Stomach (tissue), 9 donors: ENCODE measurements around the gene KCNJ9. TPM values are rescaled to one million over a fixed set of nuclear protein-coding genes. Genes with fewer than 3 reads are reported as not detected.
A peak's percentile ranks its signal among the peaks of the same experiment; 100 is the strongest.

Experiments used
- DNase-seq, 2 donors: peaks; one replicate each; pipeline versions ENCODE4 v3.0.0 to v3.0.0-alpha.2; 2013 to 2019
- H3K27ac ChIP-seq, 5 donors: fragments of 200-600 bp in 4 of 5; sonication (generic) in 4 of 5; one replicate each; pipeline ENCODE4 v1.5.1; 2013 to 2019; ENCODE audit warnings: mild to moderate bottlenecking in 1 of 5, moderate library complexity in 1 of 5
- H3K27me3 ChIP-seq, 3 donors: fragments of 200-600 bp; sonication (generic); one replicate each; pipeline ENCODE4 v1.5.1; 2017 to 2019; ENCODE audit warnings: mixed run types in 1 of 3
- H3K36me3 ChIP-seq, 4 donors: fragments of 200-600 bp; sonication (generic); 1 replicate in 3 of 4; 2 replicates in 1 of 4; pipeline ENCODE4 v1.5.1; 2016 to 2019
- H3K4me1 ChIP-seq, 4 donors: fragments of 200-600 bp; sonication (generic); one replicate each; pipeline ENCODE4 v1.5.1; 2016 to 2019
- H3K4me3 ChIP-seq, 4 donors: fragments of 200-600 bp; sonication (generic) in 3 of 4; one replicate each; pipeline ENCODE4 v1.5.1; 2016 to 2019; ENCODE audit warnings: mild to moderate bottlenecking in 1 of 4
- H3K9me3 ChIP-seq, 4 donors: fragments of 200-600 bp; sonication (generic); one replicate each; pipeline ENCODE4 v1.5.1; 2016 to 2019
- CTCF ChIP-seq, 7 experiments: fragments of 450-650 bp in 4 of 7; fragments of 200-600 bp in 3 of 7; sonication (generic) in 3 of 7; IDR thresholded peaks; one replicate each; pipeline ENCODE4 v1.5.1; 2016 to 2019; ENCODE audit warnings: antibody characterized with exemption in 7 of 7, control low read depth in 2 of 7, mild to moderate bottlenecking in 1 of 7
- EP300 ChIP-seq: sonication (generic); formaldehyde crosslinking; IDR thresholded peaks from one replicate; pipeline ENCODE4 v1.6.1; 2017; ENCODE audit warnings: antibody characterized with exemption
- POLR2A ChIP-seq, 4 donors: fragments of 450-650 bp; IDR thresholded peaks; one replicate each; pipeline ENCODE4 v1.6.1; 2016; ENCODE audit warnings: antibody characterized with exemption in 4 of 4, control low read depth in 2 of 4, mild to moderate bottlenecking in 1 of 4, moderate library complexity in 1 of 4
- POLR2AphosphoS5 ChIP-seq, 3 donors: sonication (generic); formaldehyde crosslinking; IDR thresholded peaks; one replicate each; pipeline ENCODE4 v1.6.1; 2016; ENCODE audit warnings: antibody characterized with exemption in 3 of 3
- WGBS, 5 donors: extraction: QIAGEN DNeasy Blood & Tissue Kit in 3 of 5; methylation state at CpG; one replicate each; pipeline versions ENCODE4 v1.1.5 to v1.1.7; 2013 to 2018; 5-methylcytosine and 5-hydroxymethylcytosine counted together
- intact Hi-C: fragments of 100-400 bp; cut with DNase I; formaldehyde crosslinking; loops from one replicate; pipeline ENCODE4 v1.15.1; 2023; ENCODE audit warnings: low total_unique reads
- polyA plus RNA-seq, 3 donors: library from polyadenylated mRNA; stranded (reverse); fragments of 200-250 nt; gene quantifications; one replicate each; pipeline ENCODE4 v1.2.3, GENCODE V29; 2013
- total RNA-seq, 5 donors: library from RNA; depleted of rRNA; stranded (reverse); fragments of >200 nt; gene quantifications; one replicate each; pipeline versions ENCODE4 v1.1.0 to v1.2.3, GENCODE V29; 2014 to 2016
- donor health status: healthy with polysubstance abuse.
- donor health status: Bipolar disorder and iron deficiency.
- donor health status: healthy.

KCNJ9 gene
- total and polyA plus RNA-seq, 8 donors, result 0.03 to 0.87 (median 0.06) TPM; not detected in 5

- WGBS, 5 donors, result 70 to 83% (median 79%) methylated on average over 12 of the region's 12 CpGs
- no peak overlapping the region for H3K4me3 ChIP-seq
These were observed 31.0 kb downstream of the KCNJ9 start for GRCh38 chr1:160112357-160112756.

GRCh38 chr1:160113407-160113806 lies 32.1 kb downstream of the KCNJ9 start:
- Histone ChIP-seq H3K4me1 (peaks cover 0 to 44% (median 21%) of the 10 kb centered on the region in 4 donors), H3K27me3 (peaks cover 0 to 30% (median 15%) of the 10 kb centered on the region in 3 donors), H3K4me3 (no peak overlapping the region), H3K36me3 (no peaks in the 10 kb centered on the region), H3K27ac (peak overlapping the region in 1 of 5 donors; percentile 73), H3K9me3 (no peaks in the 10 kb centered on the region)
- TF ChIP-seq POLR2AphosphoS5 (IDR thresholded peaks at IDR 0.05) (no peak), EP300 (no peak), CTCF (IDR thresholded peaks at IDR 0.05) (no peak), POLR2A (IDR thresholded peaks at IDR 0.05) (no peak)
- WGBS, 5 donors, result 57 to 81% (median 71%) methylated on average over 8 of the region's 8 CpGs
- no peak for DNase-seq
- intact Hi-C loops, result loop anchor here (10.0 kb wide), 1 partner anchor 61 kb away; no protein-coding TSS in a partner anchor

More at GRCh38 chr1:160112357-160112756, 31.0 kb downstream of the KCNJ9 start:
- intact Hi-C loops, result loop anchor here (10.0 kb wide), 1 partner anchor 62 kb away; no protein-coding TSS in a partner anchor
- DNase-seq, result peak in 1 of 2 donors; percentile 69
- Histone ChIP-seq H3K9me3 (no peaks in the 10 kb centered on the region), H3K27me3 (peaks cover 0 to 21% (median 15%) of the 10 kb centered on the region in 3 donors), H3K27ac (no peak overlapping the region), H3K4me1 (peaks cover 0 to 34% (median 13%) of the 10 kb centered on the region in 4 donors), H3K36me3 (no peaks in the 10 kb centered on the region)
- TF ChIP-seq EP300, result no peak
- TF ChIP-seq POLR2AphosphoS5 (IDR thresholded peaks at IDR 0.05), result no peak
- no peak for TF ChIP-seq CTCF (IDR thresholded peaks at IDR 0.05)
- no peak for TF ChIP-seq POLR2A (IDR thresholded peaks at IDR 0.05)

GRCh38 chr1:160114085-160114484 lies 32.7 kb downstream of the KCNJ9 start:
- intact Hi-C loops, result loop anchor here (10.0 kb wide), 1 partner anchor 61 kb away; no protein-coding TSS in a partner anchor
- H3K9me3 ChIP-seq, result no peaks in the 10 kb centered on the region
- WGBS, 5 donors, result 72 to 81% (median 75%) methylated on average over 4 of the region's 4 CpGs
- no peaks in the 10 kb centered on the region for H3K36me3 ChIP-seq
- peak overlapping the region in 2 of 5 donors; percentile 27 to 73 for H3K27ac ChIP-seq
- TF ChIP-seq POLR2A (IDR thresholded peaks at IDR 0.05), result no peak
- TF ChIP-seq CTCF (IDR thresholded peaks at IDR 0.05), result no peak
- no peak for TF ChIP-seq EP300
- TF ChIP-seq POLR2AphosphoS5 (IDR thresholded peaks at IDR 0.05), result no peak
- no peak for DNase-seq
- H3K4me1 ChIP-seq, result peaks cover 0 to 49% (median 23%) of the 10 kb centered on the region in 4 donors
- H3K4me3 ChIP-seq, result no peak overlapping the region
- peaks cover 0 to 30% (median 15%) of the 10 kb centered on the region in 3 donors for H3K27me3 ChIP-seq

- Histone ChIP-seq H3K4me3 (peak within 1 kb of the TSS in 3 of 4 donors; percentile 31 to 43 (median 41)), H3K27ac (peak within 1 kb of the TSS in 3 of 5 donors; percentile 60 to 73 (median 73)), H3K9me3 (no peaks in the 10 kb centered on the region), H3K4me1 (peaks cover 0 to 56% (median 23%) of the 10 kb centered on the region in 4 donors), H3K27me3 (peaks cover 0 to 30% (median 15%) of the 10 kb centered on the region in 3 donors), H3K36me3 (peaks cover 0 to 3% (median 0%) of the 10 kb centered on the region in 4 donors)
- TF ChIP-seq CTCF (IDR thresholded peaks at IDR 0.05) (no peak), POLR2A (IDR thresholded peaks at IDR 0.05) (no peak), POLR2AphosphoS5 (IDR thresholded peaks at IDR 0.05) (no peak), EP300 (no peak)
- intact Hi-C loops, result loop anchor here (10.0 kb wide), 1 partner anchor 59 kb away; no protein-coding TSS in a partner anchor
- peak in 1 of 2 donors; percentile 62 for DNase-seq
- WGBS, 5 donors, result 17 to 30% (median 26%) methylated on average over 15 to 16 of the region's 16 CpGs
These were observed 34.4 kb downstream of the KCNJ9 start, which contains the start of gene ATP1A2 for GRCh38 chr1:160115545-160116282. Gene ATP1A2 (plus strand): TSS chr1:160115759. CDS start chr1:160115862, 103 bp downstream.
